Caco-2 (cell line): Measurements from ENCODE around the gene CERS3. TPM values are rescaled to one million over a fixed set of nuclear protein-coding genes. Genes with fewer than 3 reads are reported as not detected.

ENCODE experiments used
- BruUV-seq: library from RNA; stranded (reverse); fragments of 400-500 nt; replicated peaks from 2 replicates; lab custom pipeline; 2021; lab: Mats Ljungman, UMichigan
- CTCF ChIA-PET: fragments of 300-600 bp; sonication (Branson Sonifier 250); formaldehyde crosslinking; loops from one replicate; lab custom pipeline; 2022; ENCODE audit warnings: antibody characterized with exemption; lab: Charles Lee
- POLR2A ChIA-PET: fragments of 300-600 bp; sonication (Branson Sonifier 250); formaldehyde crosslinking; loops from one replicate; lab custom pipeline; 2022; ENCODE audit warnings: antibody characterized with exemption; lab: Charles Lee
- DNase-seq, 2 experiments: peaks; one replicate each; pipeline versions ENCODE4 v3.0.0 to v3.0.0-alpha.2; 2020 to 2022
- H3K27me3 ChIP-seq: replicated peaks from 2 replicates; pipeline ENCODE4 v1.6.0; 2011; ENCODE audit warnings: low read length; ENCODE audit not compliant: control insufficient read depth, insufficient read depth
- H3K36me3 ChIP-seq: 2 replicates; pipeline ENCODE4 v1.5.1; 2011; ENCODE audit warnings: low read length; ENCODE audit not compliant: control insufficient read depth, insufficient read depth
- H3K4me1 ChIP-seq: fragments of 250-450 bp; sonication (Bioruptor Pico); 2 replicates; pipeline ENCODE4 v1.5.1; 2020; ENCODE audit warnings: mild to moderate bottlenecking
- H3K4me3 ChIP-seq: 2 replicates; pipeline ENCODE4 v1.5.1; 2011; ENCODE audit warnings: low read depth, mild to moderate bottlenecking, control low read depth, low read length
- H3K9me3 ChIP-seq: fragments of 250-450 bp; sonication (Bioruptor Pico); 2 replicates; pipeline ENCODE4 v1.5.1; 2020; ENCODE audit warnings: mild to moderate bottlenecking, moderate library complexity
- H3K27ac Mint-ChIP-seq: one replicate; pipeline ENCODE4 v1.8.0; 2022; ENCODE audit warnings: mixed read lengths; ENCODE audit not compliant: unreplicated experiment
- H3K27me3 Mint-ChIP-seq: one replicate; pipeline ENCODE4 v1.8.0; 2022; ENCODE audit warnings: mixed read lengths; ENCODE audit not compliant: insufficient read depth, unreplicated experiment
- H3K36me3 Mint-ChIP-seq: one replicate; pipeline ENCODE4 v1.8.0; 2022; ENCODE audit warnings: mild to moderate bottlenecking, mixed read lengths; ENCODE audit not compliant: insufficient read depth, unreplicated experiment
- H3K4me1 Mint-ChIP-seq: one replicate; pipeline ENCODE4 v1.8.0; 2022; ENCODE audit warnings: low read depth, mixed read lengths; ENCODE audit not compliant: unreplicated experiment
- H3K4me3 Mint-ChIP-seq: one replicate; pipeline ENCODE4 v1.8.0; 2022; ENCODE audit warnings: mild to moderate bottlenecking, moderate library complexity, mixed read lengths; ENCODE audit not compliant: unreplicated experiment
- H3K9me3 Mint-ChIP-seq: one replicate; pipeline ENCODE4 v1.8.0; 2022; ENCODE audit warnings: mixed read lengths; ENCODE audit not compliant: unreplicated experiment
- CTCF ChIP-seq, 2 experiments: fragments of 200-600 bp in 1 of 2; IDR thresholded peaks; 1 replicate in 1 of 2; 2 replicates in 1 of 2; pipeline versions ENCODE4 v1.5.1 to v1.8.0; 2011 to 2022; ENCODE audit warnings: antibody characterized with exemption in 1 of 2, control low read depth in 1 of 2, inconsistent platforms in 1 of 2, low read depth in 1 of 2, low read length in 1 of 2, mild to moderate bottlenecking in 1 of 2, moderate library complexity in 1 of 2; ENCODE audit not compliant: insufficient read depth in 1 of 2, severe bottlenecking in 1 of 2, unreplicated experiment in 1 of 2
- intact Hi-C: fragments of 100-400 bp; cut with micrococcal nuclease; formaldehyde crosslinking; loops from one replicate; pipeline ENCODE4 v1.10.0; 2022; ENCODE audit not compliant: unreplicated experiment
- total RNA-seq: library from RNA; stranded (reverse); gene quantifications from 2 replicates; pipeline ENCODE4 v1.2.3, GENCODE V29; 2022

Gene CERS3
- total RNA-seq, 1 experiment from 2014 or later = not detected

DNA sequence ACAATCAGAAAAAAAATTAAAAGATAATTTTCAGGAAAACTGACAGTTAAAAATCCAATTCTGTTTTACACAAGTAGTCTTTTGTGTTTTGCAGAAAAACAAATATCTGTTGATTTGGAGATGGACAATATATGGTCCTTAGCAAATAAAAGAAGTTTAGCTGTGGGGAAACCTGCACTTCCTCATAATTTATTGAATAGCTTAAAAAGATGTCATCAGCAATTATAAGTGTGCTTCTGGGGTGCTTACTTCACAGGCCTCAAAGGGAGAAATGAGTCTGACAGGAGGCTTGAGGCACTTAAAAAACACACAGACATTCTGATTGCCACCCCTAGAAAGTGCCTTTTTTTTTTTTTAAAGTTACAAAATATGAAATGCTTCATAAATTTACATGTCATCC lies 31.6 kb upstream of the CERS3 start:
- CTCF ChIA-PET = no interaction called here

DNA sequence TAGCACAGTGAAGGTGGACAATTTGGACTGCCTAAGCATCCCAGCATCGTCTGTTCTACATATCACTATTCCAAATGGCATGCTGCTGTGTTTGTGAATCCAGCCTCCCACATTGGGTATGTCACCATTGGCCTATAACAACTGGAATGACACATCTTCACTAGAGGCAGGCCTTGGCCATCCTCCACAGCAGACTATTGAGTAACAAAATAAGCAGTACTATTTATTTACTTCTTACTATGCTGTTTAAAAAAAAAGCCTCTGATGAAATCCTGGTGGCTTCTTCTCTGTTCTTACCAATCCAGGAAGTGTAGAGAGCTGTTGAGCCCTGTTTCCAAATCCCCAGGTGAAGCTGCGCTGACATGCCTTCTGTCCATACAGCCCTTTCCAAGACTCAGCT lies 30.6 kb upstream of the CERS3 start:
- H3K27ac Mint-ChIP-seq = no peak overlapping the region
- Histone ChIP-seq H3K9me3 (no peaks in the 10 kb centered on the region), H3K4me1 (no peaks in the 10 kb centered on the region), H3K27me3 (no peaks in the 10 kb centered on the region), H3K4me3 (no peak overlapping the region), H3K36me3 (no peaks in the 10 kb centered on the region)
- no peaks in the 10 kb centered on the region for H3K9me3 Mint-ChIP-seq
- intact Hi-C loops = no loop called here
- H3K27me3 Mint-ChIP-seq = no peaks in the 10 kb centered on the region
- no peak overlapping the region for H3K4me3 Mint-ChIP-seq
- ChIA-PET CTCF (no interaction called here), POLR2A (no interaction called here)
- no peaks in the 10 kb centered on the region for H3K36me3 Mint-ChIP-seq
- DNase-seq = no peak
- no peak for TF ChIP-seq CTCF (IDR thresholded peaks at IDR 0.05; ENCODE audit: insufficient read depth in 1 of 2, low read depth in 1 of 2, low read length in 1 of 2, severe bottlenecking in 1 of 2, unreplicated experiment in 1 of 2)
- no TSS peak for BruUV-seq
- H3K4me1 Mint-ChIP-seq = no peaks in the 10 kb centered on the region

More for the DNA sequence above, 31.6 kb upstream of the CERS3 start:
- H3K4me1 Mint-ChIP-seq = no peaks in the 10 kb centered on the region
- BruUV-seq = no TSS peak
- no peak for DNase-seq
- POLR2A ChIA-PET = no interaction called here
- Histone ChIP-seq H3K36me3 (no peaks in the 10 kb centered on the region), H3K9me3 (no peaks in the 10 kb centered on the region), H3K4me1 (no peaks in the 10 kb centered on the region), H3K4me3 (no peak overlapping the region), H3K27me3 (no peaks in the 10 kb centered on the region)
- intact Hi-C loops = no loop called here
- no peak overlapping the region for H3K4me3 Mint-ChIP-seq
- H3K27ac Mint-ChIP-seq = no peak overlapping the region
- no peaks in the 10 kb centered on the region for H3K36me3 Mint-ChIP-seq
- no peaks in the 10 kb centered on the region for H3K9me3 Mint-ChIP-seq
- H3K27me3 Mint-ChIP-seq = no peaks in the 10 kb centered on the region
- no peak for TF ChIP-seq CTCF (IDR thresholded peaks at IDR 0.05; ENCODE audit: insufficient read depth in 1 of 2, low read depth in 1 of 2, low read length in 1 of 2, severe bottlenecking in 1 of 2, unreplicated experiment in 1 of 2)

DNA sequence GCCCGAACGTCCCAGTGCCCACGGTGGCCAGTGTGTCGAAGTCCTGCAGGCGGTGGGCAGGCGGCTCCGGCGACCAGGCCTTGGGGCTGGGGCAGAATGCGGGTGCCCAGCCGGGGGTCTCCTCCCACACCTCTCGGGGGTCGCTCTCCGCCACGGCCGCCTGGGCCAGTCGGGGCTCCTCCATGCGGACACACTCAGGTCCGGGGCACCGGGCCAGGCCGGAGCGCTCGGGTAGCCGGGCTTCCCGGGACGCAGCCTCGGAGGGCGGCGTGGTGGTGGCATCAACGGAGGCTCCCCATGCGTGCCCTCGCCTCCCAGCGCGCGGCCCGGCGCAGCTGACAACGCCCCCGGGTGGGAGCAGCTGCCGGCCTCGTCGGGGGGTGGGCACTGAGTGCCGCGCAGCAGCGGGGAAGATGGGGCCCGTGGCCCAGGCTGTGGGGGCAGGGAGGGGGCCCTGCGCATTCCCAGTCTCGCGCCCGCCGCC lies 30.1 kb upstream of the CERS3 start:
- Mint-ChIP-seq H3K9me3 (no peaks in the 10 kb centered on the region), H3K27me3 (no peaks in the 10 kb centered on the region), H3K4me1 (no peaks in the 10 kb centered on the region), H3K36me3 (no peaks in the 10 kb centered on the region), H3K4me3 (no peak overlapping the region), H3K27ac (no peak overlapping the region)
- H3K4me3 ChIP-seq = no peak overlapping the region
- no peaks in the 10 kb centered on the region for H3K4me1 ChIP-seq
- no peaks in the 10 kb centered on the region for H3K36me3 ChIP-seq
- H3K9me3 ChIP-seq = no peaks in the 10 kb centered on the region
- ChIA-PET POLR2A (no interaction called here), CTCF (no interaction called here)
- no TSS peak for BruUV-seq
- H3K27me3 ChIP-seq = no peaks in the 10 kb centered on the region
- intact Hi-C loops = no loop called here
- TF ChIP-seq CTCF (IDR thresholded peaks at IDR 0.05; ENCODE audit: insufficient read depth in 1 of 2, low read depth in 1 of 2, low read length in 1 of 2, severe bottlenecking in 1 of 2, unreplicated experiment in 1 of 2) = no peak
- DNase-seq = no peak
